Daoy (cell line): ENCODE data around the gene KRT23. TPM values are rescaled to one million over a fixed set of nuclear protein-coding genes. Genes with fewer than 3 reads are reported as not detected.

ENCODE experiments used
- DNase-seq: peaks from one replicate; pipeline ENCODE4 v3.0.0-alpha.2; 2015; ENCODE audit warnings: low read depth
- total RNA-seq: library from RNA; depleted of rRNA; stranded (reverse); fragments of >200 nt; shearing (Covaris generic); gene quantifications from 2 replicates; pipeline ENCODE4 v1.2.3, GENCODE V29; 2014

KRT23 gene
- total RNA-seq, 1 experiment from 2014 or later = not detected

DNA sequence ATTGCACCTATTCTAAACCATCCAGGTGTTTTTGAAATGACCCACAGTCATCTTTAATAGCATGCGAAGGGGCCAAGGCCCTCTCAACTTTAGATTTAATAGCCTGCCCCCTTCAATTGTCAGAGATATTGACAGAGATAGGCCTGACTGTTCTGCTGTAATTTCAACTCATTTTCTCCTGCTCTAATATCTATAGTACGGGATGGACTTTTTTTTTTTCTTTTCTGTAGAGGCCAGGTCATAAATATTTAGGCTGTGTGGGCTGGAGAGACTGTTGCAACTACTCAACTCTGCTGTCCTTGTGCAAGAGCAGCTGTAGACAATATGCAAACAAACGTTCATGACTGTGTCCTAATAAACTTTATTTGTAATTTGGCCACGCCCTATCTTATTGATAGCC is 27.7 kb downstream of the KRT23 start:
- no peak for DNase-seq

DNA sequence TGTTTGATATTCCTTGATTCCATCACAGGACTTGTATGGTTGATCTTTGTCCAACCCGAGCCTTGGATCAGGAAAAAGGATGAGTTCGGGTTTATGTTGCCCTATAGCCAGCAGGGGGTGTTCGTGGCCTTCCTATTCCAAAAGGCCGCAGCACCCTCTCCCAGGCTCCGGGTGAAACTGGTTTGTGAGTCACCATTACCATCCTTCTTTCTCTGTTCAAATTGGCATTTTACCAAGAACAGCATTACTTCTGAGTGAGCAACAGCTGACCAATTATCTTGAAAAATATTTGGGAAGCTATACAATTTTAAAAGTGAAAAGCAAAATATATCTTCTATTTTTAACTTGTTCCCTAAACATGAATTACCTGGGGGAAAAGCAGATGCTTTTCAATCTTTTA is 28.1 kb downstream of the KRT23 start:
- peak; percentile 93 for DNase-seq

DNA sequence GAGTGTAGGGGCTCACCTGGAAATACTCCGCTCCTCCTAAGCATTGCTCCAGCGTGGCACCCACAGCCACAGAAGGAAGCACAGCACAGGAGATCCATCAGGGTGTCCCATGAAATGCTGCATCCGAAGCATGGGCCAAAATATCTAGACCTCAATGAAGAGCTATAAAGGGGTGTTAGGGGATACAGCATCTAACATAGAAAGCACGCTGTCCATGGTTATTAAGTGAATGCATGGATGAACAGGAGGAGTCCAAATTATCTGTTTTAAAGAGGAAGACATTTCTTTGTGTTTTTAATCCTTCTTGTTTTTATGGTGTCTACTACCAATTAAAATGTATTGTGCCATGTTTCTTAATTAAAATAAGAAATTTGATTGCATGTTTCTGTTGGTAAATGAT is 30.8 kb downstream of the KRT23 start:
- DNase-seq = no peak

DNA sequence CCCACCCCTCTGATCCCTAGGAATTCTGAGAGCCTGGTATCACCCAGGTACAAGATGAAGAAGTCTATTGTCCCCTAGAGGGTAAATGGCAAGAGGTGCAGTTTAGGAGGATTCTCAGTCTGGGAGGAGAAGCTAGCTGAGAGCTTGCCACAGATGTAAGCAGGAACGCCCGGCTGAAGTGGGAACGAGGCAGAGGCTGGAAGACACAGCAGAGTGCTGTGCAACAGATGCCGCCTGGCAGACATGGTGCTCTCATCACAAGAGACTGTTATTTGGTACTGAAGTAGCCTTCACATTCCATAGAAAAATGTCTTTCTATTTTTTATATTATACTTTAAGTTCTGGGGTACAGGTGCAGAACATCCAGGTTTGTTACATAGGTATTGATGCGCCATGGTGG is 32.1 kb downstream of the KRT23 start:
- DNase-seq = no peak

DNA sequence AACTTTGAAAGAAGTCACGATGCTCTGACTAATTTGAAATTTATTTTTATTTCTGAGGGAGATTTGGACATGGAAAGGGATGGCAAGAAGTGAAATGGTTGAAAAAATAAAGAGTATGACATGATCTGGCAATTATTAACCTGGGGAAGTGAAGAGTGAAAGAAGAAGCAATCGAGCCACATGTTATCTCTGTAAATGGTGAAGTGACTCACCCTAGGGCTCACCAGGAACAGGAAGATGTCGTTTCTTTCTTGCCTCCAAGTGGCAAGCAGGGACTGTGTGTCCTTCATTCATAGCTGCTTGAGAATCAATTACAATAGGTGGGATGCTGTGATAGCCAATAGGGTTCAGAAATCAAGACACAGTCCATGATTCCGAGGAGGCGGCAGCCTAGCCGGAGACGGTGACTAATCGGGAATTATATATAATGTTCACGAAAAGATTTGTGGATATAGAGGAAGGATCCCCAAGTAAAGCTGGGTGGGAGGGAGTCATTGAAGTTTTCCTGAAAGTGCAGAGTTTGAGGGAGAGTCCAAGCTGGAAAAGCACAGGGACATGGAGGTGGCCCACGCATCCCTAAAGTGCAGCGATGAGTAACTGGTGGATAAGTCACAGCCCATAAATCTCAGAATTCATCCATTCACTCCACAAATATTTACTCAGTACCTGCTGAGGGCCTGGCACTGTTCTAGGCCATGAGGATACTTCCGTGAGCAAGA is 34.2 kb downstream of the KRT23 start:
- DNase-seq = peak; percentile 81

DNA sequence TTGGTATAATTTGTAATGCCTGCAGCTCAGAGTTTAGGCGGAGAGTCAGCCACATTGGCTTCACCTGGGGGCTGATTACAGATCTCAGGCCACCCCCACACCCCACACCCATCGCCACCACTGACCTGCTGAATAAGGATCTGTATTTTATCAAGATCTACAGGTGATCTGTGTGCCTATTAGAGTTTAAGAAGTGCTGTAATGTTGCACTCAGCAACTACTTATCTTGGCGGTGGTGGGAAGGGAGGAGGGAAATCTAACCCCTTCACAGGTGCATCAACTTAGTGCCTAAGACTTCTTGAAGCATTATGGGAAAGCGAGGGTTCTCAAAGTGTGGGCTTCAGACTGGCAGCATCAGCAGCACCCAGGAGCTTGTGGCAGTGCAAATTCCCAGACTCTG is 34.9 kb downstream of the KRT23 start:
- no peak for DNase-seq

DNA sequence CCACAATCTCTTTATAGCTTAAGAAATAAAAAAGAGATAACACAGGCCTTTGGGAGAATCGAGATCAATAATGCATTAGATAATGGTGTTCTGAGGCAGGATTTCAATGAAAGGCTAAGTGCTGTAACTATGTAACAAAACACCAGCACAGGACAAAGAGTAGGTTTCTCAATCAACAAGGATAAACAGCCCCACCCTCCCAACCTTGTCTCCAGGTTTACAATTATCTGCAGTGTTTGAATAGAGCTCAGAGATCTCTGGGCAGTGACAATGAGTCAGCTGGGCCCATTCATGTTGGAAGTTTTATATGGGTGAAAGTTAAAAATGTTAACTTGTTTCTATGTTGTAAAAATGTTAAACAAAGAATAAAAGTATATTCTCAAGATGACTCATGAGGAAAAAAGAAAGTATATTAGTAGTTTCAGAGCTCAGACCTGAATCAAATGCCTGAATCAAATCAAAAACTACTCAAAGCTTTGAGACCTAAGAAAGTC is 35.4 kb downstream of the KRT23 start:
- peak; percentile 52 for DNase-seq

DNA sequence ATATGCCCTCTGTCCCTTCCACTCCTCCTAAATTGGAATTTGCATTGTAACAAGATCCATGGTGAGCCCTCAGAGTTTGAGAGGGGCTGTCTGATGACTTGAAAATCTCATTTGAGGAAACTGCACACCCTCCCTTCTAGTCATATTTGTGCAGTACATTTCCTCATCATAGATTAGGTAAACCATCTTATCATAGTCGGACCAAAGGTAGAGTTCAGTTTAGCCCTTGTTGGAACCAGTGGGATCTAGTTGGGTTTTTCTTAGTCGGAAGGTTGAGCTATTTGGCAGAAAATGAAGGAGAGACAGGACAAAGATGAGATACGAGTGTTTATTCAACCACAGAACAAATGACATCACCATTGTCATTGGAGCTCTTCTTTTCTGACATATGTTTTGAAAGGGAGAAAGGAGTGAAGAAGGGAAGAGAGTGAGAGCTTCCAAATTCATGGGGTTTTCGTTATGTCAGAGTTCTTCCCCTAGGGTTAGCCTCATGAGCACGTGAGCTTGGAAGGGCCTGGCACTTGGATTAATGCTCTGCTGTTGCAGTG is 36.6 kb downstream of the KRT23 start:
- no peak for DNase-seq

DNA sequence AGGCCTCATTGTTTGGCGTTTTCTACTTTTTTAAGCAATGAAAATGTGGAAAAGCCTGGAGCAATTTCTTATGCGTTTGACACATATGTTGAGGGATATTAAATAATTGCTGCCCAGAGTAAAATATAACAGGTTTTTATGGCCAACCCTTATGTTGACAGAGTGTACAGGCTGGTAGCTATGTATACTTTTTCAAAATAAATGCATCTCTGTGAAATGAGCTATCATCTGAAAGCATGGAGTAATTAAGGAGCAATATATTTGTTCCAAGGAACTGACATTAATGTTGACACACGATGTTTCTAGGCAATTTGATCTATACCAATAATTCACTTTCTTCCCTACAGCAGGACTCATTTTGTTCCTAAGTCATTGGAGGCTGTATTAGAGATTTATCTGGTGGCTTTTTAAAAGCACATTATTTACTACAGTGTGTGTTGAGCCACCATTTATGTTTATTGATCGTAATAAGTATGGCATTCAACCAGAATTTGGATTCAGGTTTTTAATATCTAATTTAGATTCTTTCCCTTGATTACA is 40.5 kb downstream of the KRT23 start:
- no peak for DNase-seq

DNA sequence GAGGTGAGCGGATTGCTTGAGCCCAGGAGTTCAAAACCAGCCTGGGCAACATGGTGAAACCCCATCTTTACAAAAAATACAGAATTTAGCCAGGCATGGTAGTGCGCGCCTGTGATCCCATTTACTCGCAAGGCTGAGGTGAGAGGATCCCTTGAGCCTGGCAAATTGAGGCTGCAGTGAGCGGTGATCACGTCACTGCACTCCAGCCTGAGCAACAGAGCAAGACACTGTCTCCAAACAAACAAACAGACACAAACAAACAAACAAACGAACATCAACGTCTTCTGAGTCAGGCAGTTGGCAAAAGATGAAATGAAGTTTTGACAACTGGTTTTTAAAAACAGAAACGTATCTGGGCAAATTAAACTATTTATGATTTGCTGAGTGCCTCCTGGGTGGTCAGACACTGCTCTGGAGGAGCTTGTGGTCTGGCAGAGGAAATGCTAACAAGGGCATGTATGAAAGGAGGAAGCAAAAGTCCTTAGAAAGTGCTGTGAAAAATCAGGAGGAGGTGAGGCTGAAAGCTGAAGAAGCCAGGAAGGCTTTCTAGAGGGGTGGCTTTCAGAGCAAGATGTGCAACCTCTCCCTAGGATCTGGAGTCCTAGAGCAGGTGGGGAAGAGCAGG is 42.2 kb downstream of the KRT23 start:
- no peak for DNase-seq

DNA sequence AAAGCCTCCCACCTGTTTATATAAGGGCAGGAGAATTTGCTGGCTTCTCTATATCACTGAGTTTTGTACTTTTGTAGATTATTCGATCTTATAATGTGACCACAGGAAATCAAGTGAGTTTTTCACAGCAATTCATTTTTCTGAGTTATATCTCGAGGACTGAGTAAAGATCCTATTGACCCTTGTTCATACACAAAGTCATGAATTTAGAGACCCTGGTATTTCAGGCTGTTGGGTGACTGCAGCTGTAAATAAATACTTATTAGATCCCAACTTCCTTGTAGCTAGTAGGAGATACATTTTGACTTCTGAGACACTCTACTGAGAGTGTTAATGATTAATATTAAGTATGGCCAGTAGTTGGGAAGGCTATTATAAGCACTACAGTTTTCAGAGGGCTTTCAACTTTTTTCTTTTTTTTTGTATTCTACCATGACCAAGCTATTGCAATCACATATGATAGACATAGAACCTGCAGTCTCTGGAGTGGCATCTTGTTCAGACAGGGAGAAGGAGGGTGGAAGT is 49.2 kb downstream of the KRT23 start:
- DNase-seq = no peak

DNA sequence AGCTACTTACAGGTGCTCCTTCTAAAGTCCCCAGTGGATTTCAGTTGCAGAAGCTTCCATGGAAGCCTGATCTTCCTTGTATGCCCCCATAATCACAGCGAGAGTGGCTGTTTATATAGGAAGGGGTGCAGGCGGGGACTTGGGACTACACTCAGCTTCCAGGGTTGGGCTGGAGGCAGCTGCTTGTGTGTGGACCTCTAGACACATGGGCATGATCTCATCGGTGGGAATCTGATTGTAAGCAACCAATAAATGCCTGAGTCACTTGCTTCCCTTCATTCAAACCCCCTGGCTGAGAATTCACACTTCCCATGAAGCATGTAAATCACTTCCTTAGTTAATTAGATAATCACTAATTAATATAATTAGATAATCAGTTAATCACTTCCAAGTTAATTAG is 51.4 kb downstream of the KRT23 start:
- peak; percentile 77 for DNase-seq

DNA sequence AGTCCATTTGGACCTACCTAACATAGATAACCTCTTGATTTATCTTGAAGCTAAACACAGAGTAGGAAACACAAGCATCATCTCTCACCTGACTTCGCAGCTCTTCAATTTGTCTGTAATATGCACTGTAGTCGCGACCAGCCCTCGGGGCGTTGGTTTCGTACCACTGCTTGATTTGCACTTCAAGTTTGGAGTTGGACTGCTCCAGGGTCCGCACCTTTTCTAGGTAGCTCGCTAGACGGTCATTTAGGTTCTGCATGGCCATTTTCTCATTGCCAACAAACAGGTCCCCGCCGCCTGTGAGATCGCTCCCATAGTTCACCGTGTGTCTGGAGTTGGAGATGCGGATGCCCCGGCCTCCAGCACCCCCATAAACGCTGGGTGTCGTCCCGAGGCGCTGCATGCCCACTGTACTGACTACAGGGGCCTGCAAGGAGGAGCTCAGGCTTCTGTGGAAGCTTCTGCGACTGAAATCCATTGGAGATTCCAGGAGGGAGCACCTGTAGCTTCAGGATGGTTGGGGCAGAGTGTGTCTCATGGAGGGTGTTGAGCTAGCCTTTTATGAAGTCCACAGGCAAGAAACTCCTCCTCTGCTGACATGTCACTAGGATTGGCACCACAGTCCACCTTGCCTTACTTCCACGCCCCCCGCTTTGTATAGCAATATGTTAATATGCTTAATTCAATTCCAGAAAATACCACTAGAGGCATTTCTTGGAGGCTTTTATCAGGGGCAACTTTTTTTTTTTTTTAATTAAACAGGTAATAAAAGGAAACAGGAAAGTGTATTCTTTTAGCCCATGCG is 52.5 kb downstream of the KRT23 start, which contains the start of gene KRT20:
Gene KRT20, minus strand, starts transcription at position 535 of the 805 bp plus-strand sequence. Its CDS starts 57 bp downstream, at position 478.
- DNase-seq = no peak

DNA sequence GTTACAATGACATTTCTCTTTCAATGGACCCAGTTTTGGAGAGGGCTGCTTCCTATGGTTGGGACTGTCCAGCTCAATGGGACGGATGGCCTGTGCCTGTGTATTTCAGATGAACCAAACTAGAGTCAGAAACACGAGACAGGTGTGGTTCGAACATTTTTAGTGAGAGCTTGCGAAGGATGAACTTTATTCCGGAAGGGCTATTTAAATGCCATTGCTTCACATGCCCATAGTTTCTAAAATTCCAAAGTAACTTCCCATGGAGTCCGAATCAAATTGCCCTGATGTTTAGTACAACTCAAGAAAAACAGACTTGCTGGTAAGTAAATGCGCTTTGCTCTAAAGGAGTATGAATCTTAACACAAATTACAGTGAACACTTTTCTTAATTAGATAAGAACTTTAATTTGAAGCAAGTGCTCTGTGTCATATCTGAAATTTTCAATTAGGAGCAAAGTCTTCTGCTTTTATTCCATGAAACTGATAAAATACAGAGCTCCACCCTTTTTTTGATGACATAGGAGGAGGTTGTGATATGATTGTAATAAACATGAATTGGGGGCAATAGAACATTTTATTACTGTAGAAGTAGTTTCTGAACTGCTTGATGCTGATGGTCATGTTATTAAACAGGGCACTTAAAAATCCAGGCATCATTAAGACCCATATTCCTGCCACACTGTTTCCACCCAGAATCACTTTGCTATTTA is 53.7 kb downstream of the KRT23 start:
- DNase-seq = no peak

DNA sequence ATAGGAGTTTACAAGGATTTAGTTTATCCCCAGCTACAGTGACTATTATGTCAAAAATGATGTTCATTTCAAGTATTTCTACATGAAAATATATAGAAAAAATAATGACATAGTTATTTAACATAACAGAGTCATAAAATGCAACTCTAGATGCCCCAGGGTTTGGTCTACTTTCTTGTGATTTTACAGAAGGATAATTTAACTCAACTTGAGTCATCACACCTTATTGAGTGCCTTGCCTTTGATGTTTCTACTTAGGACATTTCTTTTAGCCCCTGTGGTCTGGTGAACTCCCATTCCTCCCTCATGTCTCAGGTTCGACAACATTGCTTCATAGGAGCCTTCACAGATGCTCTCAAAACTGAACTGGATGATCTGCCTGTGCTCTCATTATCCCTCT is 54.4 kb downstream of the KRT23 start:
- DNase-seq = no peak

DNA sequence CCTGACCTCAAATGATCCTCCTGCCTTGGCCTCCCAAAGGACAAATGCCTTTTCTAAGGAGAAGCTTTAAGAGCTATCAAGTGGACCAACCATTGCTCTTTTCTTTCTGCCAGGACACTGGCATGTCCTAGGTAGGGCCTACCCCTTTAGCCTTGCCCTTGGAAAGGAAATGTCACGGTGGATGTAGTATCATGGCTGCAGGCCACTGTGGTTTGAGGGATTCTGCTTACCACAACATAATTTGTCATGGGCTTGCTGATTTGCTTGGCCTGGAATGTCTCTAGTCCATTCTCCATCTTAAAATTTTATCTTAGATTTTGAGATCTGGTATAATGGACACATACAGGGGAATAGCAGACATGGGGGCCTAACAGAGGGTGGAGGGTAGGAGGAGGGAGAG is 58.4 kb downstream of the KRT23 start:
- no peak for DNase-seq

DNA sequence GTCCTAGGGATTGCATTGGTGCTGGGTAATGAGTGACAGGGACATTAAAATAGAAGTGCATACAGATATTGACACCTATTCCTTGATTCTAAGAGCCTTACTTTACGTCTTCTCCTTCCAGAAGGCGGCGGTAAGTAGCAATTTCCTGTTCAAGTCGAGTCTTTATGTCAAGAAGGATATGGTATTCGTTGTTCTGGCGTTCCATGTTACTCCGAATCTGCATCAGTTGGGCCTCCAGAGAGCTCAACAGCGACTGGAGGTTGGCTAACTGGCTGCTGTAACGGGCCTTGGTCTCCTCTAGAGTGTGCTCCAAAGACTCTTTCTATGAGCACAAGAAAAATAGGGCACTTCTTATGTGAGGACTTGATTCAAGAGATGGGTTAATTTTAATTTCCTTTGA is 59.4 kb downstream of the KRT23 start:
- no peak for DNase-seq

DNA sequence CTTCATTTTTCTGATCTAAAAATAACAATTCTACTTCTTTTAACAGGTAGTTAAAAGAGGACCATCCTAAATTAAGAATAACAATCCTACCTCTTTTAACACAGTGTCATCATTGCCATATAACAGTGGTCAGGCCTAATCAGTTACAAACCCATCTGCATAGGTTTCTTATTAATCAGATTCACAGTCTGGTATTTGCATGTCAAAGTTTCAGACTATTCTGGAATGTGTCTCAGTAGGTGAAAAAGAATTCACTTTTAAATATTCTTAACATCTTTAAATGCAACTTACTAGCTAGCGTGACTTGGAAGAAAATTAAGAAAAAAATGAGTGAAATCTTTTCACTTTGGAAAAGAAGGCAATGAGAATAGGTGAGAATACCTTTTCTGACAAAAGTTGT is 63.6 kb downstream of the KRT23 start:
- no peak for DNase-seq

DNA sequence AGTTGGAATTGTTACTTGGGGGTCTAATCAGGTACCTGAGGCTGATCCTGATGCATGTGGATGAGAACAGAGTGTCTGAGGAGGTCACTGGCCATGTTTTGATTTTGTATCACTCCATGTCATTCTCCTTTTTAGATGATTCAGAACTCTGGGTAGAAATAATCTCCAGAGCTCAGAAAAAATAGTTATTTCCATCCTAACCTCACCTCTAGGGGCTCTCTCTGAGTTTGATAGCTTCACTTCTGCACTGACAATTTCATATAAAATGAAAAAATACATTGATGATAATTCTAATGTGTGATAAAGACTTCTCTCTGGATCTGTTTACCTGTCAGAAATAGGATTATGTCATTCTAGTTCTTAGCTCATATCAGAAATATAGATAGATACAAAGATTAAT is 64.2 kb downstream of the KRT23 start:
- DNase-seq = no peak
